Liver (tissue), 9 donors: Measurements from ENCODE around the gene FMO1. TPM values are rescaled to one million over a fixed set of nuclear protein-coding genes. Genes with fewer than 3 reads are reported as not detected.

Experiments used
- DNase-seq: peaks from one replicate; pipeline ENCODE4 v3.0.0-alpha.2; 2017; ENCODE audit warnings: low spot score
- H3K27ac ChIP-seq, 2 donors: one replicate each; pipeline ENCODE4 v1.7.0; 2013; ENCODE audit warnings: inconsistent platforms in 2 of 2, low read length in 2 of 2, control low read depth in 1 of 2, low read depth in 1 of 2, mild to moderate bottlenecking in 1 of 2
- H3K27me3 ChIP-seq, 4 donors: one replicate each; pipeline versions ENCODE4 v1.6.1 to v1.7.0; 2013; ENCODE audit warnings: low read length in 3 of 4, inconsistent platforms in 1 of 4, mild to moderate bottlenecking in 1 of 4, moderate library complexity in 1 of 4; ENCODE audit not compliant: control insufficient read depth in 4 of 4, insufficient read depth in 4 of 4
- H3K36me3 ChIP-seq, 4 donors: one replicate each; pipeline versions ENCODE4 v1.6.1 to v1.7.0; 2013; ENCODE audit warnings: low read length in 3 of 4, mild to moderate bottlenecking in 3 of 4, low read depth in 1 of 4, moderate library complexity in 1 of 4; ENCODE audit not compliant: control insufficient read depth in 4 of 4, insufficient read depth in 3 of 4
- H3K4me1 ChIP-seq, 4 donors: one replicate each; pipeline versions ENCODE4 v1.6.1 to v1.7.0; 2013; ENCODE audit warnings: low read length in 3 of 4, mild to moderate bottlenecking in 3 of 4, moderate library complexity in 1 of 4; ENCODE audit not compliant: control insufficient read depth in 4 of 4, insufficient read depth in 4 of 4
- H3K4me3 ChIP-seq, 3 donors: one replicate each; pipeline versions ENCODE4 v1.6.1 to v1.7.0; 2013; ENCODE audit warnings: low read length in 3 of 3, control low read depth in 1 of 3, low read depth in 1 of 3, mild to moderate bottlenecking in 1 of 3
- H3K9ac ChIP-seq, 2 donors: one replicate each; pipeline ENCODE4 v1.7.0; 2013; ENCODE audit warnings: low read length in 2 of 2, mild to moderate bottlenecking in 2 of 2, moderate library complexity in 2 of 2, control low read depth in 1 of 2, low read depth in 1 of 2
- H3K9me3 ChIP-seq, 4 donors: one replicate each; pipeline versions ENCODE4 v1.6.1 to v1.7.0; 2013; ENCODE audit warnings: low read length in 3 of 4; ENCODE audit not compliant: control insufficient read depth in 4 of 4
- ATF3 ChIP-seq: IDR thresholded peaks from 2 replicates; pipeline ENCODE4 v1.6.1; 2016; ENCODE audit warnings: antibody characterized with exemption
- EGR1 ChIP-seq, 2 donors: IDR thresholded peaks; 2 replicates each; pipeline ENCODE4 v1.6.1; 2016 to 2018; ENCODE audit warnings: antibody characterized with exemption in 2 of 2, low read depth in 2 of 2
- FOXA1 ChIP-seq: IDR thresholded peaks from 2 replicates; pipeline ENCODE4 v1.6.1; 2016; ENCODE audit warnings: antibody characterized with exemption
- FOXA2 ChIP-seq: IDR thresholded peaks from 2 replicates; pipeline ENCODE4 v1.6.1; 2016; ENCODE audit warnings: antibody characterized with exemption
- HNF4A ChIP-seq, 2 donors: conservative IDR thresholded peaks; 2 replicates each; pipeline ENCODE4 v1.6.1; 2016; ENCODE audit warnings: antibody characterized with exemption in 2 of 2, mild to moderate bottlenecking in 2 of 2
- HNF4G ChIP-seq: IDR thresholded peaks from 2 replicates; pipeline ENCODE4 v1.6.1; 2016; ENCODE audit warnings: antibody characterized with exemption
- JUND ChIP-seq, 2 donors: IDR thresholded peaks; 2 replicates each; pipeline ENCODE4 v1.6.1; 2016; ENCODE audit warnings: antibody characterized with exemption in 2 of 2
- MAX ChIP-seq: IDR thresholded peaks from 2 replicates; pipeline ENCODE4 v1.6.1; 2016; ENCODE audit warnings: antibody characterized with exemption
- NR2F2 ChIP-seq: IDR thresholded peaks from 2 replicates; pipeline ENCODE4 v1.6.1; 2016; ENCODE audit warnings: antibody characterized with exemption
- RAD21 ChIP-seq, 2 donors: IDR thresholded peaks; 2 replicates each; pipeline ENCODE4 v1.6.1; 2016; ENCODE audit warnings: antibody characterized with exemption in 2 of 2, mild to moderate bottlenecking in 2 of 2
- REST ChIP-seq: IDR thresholded peaks from 2 replicates; pipeline ENCODE4 v1.6.1; 2016; ENCODE audit warnings: antibody characterized with exemption, mild to moderate bottlenecking
- RXRA ChIP-seq, 2 donors: IDR thresholded peaks; 2 replicates each; pipeline ENCODE4 v1.6.1; 2017 to 2018; ENCODE audit warnings: antibody characterized with exemption in 2 of 2, mild to moderate bottlenecking in 1 of 2
- SP1 ChIP-seq: IDR thresholded peaks from 2 replicates; pipeline ENCODE4 v1.6.1; 2018; ENCODE audit warnings: antibody characterized with exemption, mild to moderate bottlenecking
- TAF1 ChIP-seq: conservative IDR thresholded peaks from 2 replicates; pipeline ENCODE4 v1.6.1; 2016; ENCODE audit warnings: antibody characterized with exemption, mild to moderate bottlenecking
- WGBS: extraction: QIAGEN DNeasy Blood & Tissue Kit; methylation state at CpG from one replicate; pipeline ENCODE4 v1.1.7; 2013; 5-methylcytosine and 5-hydroxymethylcytosine counted together
- polyA plus RNA-seq, 2 donors: library from polyadenylated mRNA; stranded (reverse) in 1 of 2; unstranded in 1 of 2; fragments of 200-250 nt in 1 of 2; fragments of >200 nt in 1 of 2; fragmentation: Nextera tagmentation in 1 of 2; extraction: Ambion mirVana in 1 of 2; gene quantifications; one replicate each; pipeline versions ENCODE4 v1.2.1 to v1.2.3, GENCODE V29; 2013 to 2015
- total RNA-seq, 2 donors: library from RNA; depleted of rRNA; stranded (reverse); fragments of >200 nt; gene quantifications; one replicate each; pipeline ENCODE4 v1.2.3, GENCODE V29; 2014
- TF ChIP-seq, protein P1 (sequence below): IDR thresholded peaks from 2 replicates; pipeline ENCODE4 v1.6.1; 2016; ENCODE audit warnings: antibody characterized with exemption
- TF ChIP-seq, protein P2 (sequence below): fragments of 150-350 bp; IDR thresholded peaks from 2 replicates; pipeline ENCODE4 v1.5.1; 2017; ENCODE audit warnings: improper control_type of control experiment, low read depth, low read length; ENCODE audit not compliant: missing input control
- donor health status: healthy.
- donor health status: healthy.
- donor health status: healthy.
- donor health status: healthy.
- donor health status: healthy.

Gene FMO1
- total and polyA plus RNA-seq, 4 donors = 0.13 to 26.3 (median 0.62) TPM

DNA sequence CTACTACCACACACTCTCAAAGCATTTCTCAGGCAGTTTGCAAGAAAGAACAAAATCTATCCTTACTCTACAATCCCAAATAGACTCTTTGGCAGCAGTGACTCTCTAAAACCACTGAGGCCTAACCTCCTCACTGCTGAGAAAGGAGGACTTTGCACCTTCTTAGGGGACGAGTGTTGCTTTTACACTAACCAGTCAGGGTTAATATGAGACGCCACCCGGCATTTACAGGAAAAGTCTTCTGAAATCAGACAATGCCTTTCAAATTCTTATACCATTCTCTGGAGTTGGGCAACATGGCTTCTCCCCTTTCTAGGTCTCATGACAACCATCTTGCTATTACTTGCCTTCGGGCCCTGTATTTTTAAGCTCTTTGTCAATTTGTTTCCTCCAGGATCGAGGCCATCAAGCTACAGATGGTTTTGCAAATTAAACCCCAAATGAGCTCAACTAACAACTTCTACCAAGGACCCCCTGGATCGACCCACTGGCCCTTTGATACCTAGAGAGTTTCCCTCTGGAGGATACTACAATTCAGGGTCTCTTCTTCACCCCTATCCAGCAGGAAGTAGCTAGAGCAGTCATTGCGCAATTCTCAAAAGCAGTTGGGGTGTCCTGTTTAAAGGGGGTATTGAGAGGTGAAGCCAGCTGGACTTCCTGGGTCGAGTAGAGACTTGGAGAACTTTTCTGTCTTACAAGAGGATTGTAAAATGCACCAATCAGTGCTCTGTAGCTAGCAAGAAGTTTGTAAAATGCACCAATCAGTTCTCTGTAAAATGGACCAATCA lies 63.7 kb downstream of the FMO1 start:
- Histone ChIP-seq H3K4me1 (peaks cover 0 to 7% (median 5%) of the 10 kb centered on the region in 4 donors), H3K27me3 (no peaks in the 10 kb centered on the region), H3K27ac (no peak overlapping the region), H3K9ac (no peak overlapping the region), H3K36me3 (peaks cover 0 to 5% (median 0%) of the 10 kb centered on the region in 4 donors), H3K4me3 (no peak overlapping the region), H3K9me3 (no peaks in the 10 kb centered on the region)
- WGBS = 91% methylated on average over 8 of the region's 8 CpGs
- TF ChIP-seq FOXA1 = no peak
- no peak for DNase-seq

DNA sequence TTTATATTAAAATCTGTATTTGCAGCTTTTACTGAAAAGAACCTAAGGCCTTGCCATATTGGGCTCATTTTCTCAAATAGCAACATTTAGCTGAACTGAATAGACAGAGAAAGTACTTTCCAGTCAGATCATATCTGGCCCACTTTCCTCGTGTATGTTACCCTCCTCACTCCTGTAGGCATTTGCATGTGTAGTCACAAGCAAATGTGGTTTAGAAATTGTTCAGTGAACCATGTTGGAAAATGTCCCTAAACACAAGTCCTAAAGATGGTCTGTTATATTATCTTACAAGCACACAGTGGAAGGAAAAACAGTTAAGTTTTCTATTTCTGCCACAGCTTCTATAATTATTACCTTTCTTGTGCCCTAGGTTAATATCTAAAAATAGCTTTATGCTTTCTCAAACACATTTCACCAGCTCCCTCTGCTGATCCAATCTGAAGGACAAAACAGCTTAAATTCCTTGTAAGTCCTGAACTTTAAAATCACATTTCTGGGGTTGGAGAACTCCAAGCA lies 65.1 kb downstream of the FMO1 start:
- Histone ChIP-seq H3K4me3 (no peak overlapping the region), H3K4me1 (peaks cover 0 to 7% (median 5%) of the 10 kb centered on the region in 4 donors), H3K9ac (peak overlapping the region in 1 of 2 donors; percentile 59), H3K36me3 (peaks cover 0 to 5% (median 0%) of the 10 kb centered on the region in 4 donors), H3K27ac (peak overlapping the region; percentile 47 to 64), H3K9me3 (no peaks in the 10 kb centered on the region), H3K27me3 (no peaks in the 10 kb centered on the region)
- TF ChIP-seq MAX (no peak), EGR1 (IDR thresholded peaks at IDR 0.05; ENCODE audit: low read depth in 2 of 2) (no peak), HNF4G (no peak), FOXA2 (no peak), RXRA (IDR thresholded peaks at IDR 0.05) (no peak), SP1 (no peak), ATF3 (no peak), FOXA1 (no peak), JUND (IDR thresholded peaks at IDR 0.05) (no peak), RAD21 (IDR thresholded peaks at IDR 0.05) (no peak), NR2F2 (no peak), TAF1 (no peak), HNF4A (conservative IDR thresholded peaks at IDR 0.05) (no peak), REST (no peak)
- TF ChIP-seq, protein P1, sequence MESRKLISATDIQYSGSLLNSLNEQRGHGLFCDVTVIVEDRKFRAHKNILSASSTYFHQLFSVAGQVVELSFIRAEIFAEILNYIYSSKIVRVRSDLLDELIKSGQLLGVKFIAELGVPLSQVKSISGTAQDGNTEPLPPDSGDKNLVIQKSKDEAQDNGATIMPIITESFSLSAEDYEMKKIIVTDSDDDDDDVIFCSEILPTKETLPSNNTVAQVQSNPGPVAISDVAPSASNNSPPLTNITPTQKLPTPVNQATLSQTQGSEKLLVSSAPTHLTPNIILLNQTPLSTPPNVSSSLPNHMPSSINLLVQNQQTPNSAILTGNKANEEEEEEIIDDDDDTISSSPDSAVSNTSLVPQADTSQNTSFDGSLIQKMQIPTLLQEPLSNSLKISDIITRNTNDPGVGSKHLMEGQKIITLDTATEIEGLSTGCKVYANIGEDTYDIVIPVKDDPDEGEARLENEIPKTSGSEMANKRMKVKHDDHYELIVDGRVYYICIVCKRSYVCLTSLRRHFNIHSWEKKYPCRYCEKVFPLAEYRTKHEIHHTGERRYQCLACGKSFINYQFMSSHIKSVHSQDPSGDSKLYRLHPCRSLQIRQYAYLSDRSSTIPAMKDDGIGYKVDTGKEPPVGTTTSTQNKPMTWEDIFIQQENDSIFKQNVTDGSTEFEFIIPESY = no peak
- TF ChIP-seq, protein P2, sequence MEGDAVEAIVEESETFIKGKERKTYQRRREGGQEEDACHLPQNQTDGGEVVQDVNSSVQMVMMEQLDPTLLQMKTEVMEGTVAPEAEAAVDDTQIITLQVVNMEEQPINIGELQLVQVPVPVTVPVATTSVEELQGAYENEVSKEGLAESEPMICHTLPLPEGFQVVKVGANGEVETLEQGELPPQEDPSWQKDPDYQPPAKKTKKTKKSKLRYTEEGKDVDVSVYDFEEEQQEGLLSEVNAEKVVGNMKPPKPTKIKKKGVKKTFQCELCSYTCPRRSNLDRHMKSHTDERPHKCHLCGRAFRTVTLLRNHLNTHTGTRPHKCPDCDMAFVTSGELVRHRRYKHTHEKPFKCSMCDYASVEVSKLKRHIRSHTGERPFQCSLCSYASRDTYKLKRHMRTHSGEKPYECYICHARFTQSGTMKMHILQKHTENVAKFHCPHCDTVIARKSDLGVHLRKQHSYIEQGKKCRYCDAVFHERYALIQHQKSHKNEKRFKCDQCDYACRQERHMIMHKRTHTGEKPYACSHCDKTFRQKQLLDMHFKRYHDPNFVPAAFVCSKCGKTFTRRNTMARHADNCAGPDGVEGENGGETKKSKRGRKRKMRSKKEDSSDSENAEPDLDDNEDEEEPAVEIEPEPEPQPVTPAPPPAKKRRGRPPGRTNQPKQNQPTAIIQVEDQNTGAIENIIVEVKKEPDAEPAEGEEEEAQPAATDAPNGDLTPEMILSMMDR = no peak
- DNase-seq = no peak
- 14% methylated on average over 1 of the region's 1 CpG for WGBS
